H1 (cell line): Measurements from ENCODE around the gene TGFBRAP1. TPM values are rescaled to one million over a fixed set of nuclear protein-coding genes. Genes with fewer than 3 reads are reported as not detected.

Experiments
- ASH2L ChIP-seq: fragments of 200-600, 300-600 bp; sonication (generic); IDR thresholded peaks from one replicate; pipeline ENCODE4 v1.7.1; 2017; ENCODE audit warnings: low read length
- BRCA1 ChIP-seq: IDR thresholded peaks from 2 replicates; pipeline ENCODE4 v1.6.1; 2012; ENCODE audit warnings: low read depth, low read length, improper control_type of control experiment
- HDAC2 ChIP-seq, 2 experiments: fragments of 300-600 bp in 1 of 2; sonication (generic) in 1 of 2; IDR thresholded peaks; 2 replicates each; pipeline ENCODE4 v1.6.1; 2011 to 2012; ENCODE audit warnings: low read depth in 2 of 2, low read length in 2 of 2, mild to moderate bottlenecking in 2 of 2, moderate library complexity in 2 of 2, borderline replicate concordance in 1 of 2, inconsistent platforms in 1 of 2
- TAF7 ChIP-seq: optimal IDR thresholded peaks from 2 replicates; pipeline ENCODE3; 2011; ENCODE audit warnings: low read depth, mild to moderate bottlenecking, inconsistent platforms, low read length, moderate library complexity, borderline replicate concordance
- polyA plus RNA-seq, 7 experiments: library from polyadenylated mRNA; depleted of rRNA in 3 of 7; stranded (reverse) in 5 of 7; unstranded in 2 of 7; fragments of >200 nt in 5 of 7; fragments of 200-250 nt in 2 of 7; gene quantifications; 1 replicate in 5 of 7; 2 replicates in 1 of 7; 4 replicates in 1 of 7; pipeline versions ENCODE4 v1.2.1 to v1.2.3, GENCODE V29; 2011 to 2013; ENCODE audit warnings: missing spikeins in 2 of 7, mixed read lengths in 2 of 7
- total RNA-seq: library from RNA; stranded (reverse); fragmentation: NEBNext Ultra II Directional; extraction: Animal tissue kit (Norgen Biotek cat#: 25700); gene quantifications from 2 replicates; pipeline ENCODE4 v1.2.1, GENCODE V29; 2021
- TF ChIP-seq, protein P1 (sequence below): fragments of 300-600 bp; sonication (generic); IDR thresholded peaks from 2 replicates; pipeline ENCODE4 v1.7.1; 2012; ENCODE audit warnings: low read length, moderate library complexity, mild to moderate bottlenecking, inconsistent platforms; ENCODE audit not compliant: insufficient replicate concordance
- TF ChIP-seq, protein P2 (sequence below): IDR thresholded peaks from 2 replicates; pipeline ENCODE4 v1.6.1; 2012; ENCODE audit warnings: inconsistent platforms

The TGFBRAP1 gene
- total and polyA plus RNA-seq, 2 of the 8 experiments (the other 6 are each of a cell fraction or from before 2014, with no cell fraction given), result 11.2 to 20.2 TPM

GRCh38 chr2:105357122-105357521 is 27.6 kb upstream of the TGFBRAP1 start (continued):
- TF ChIP-seq, protein P1, sequence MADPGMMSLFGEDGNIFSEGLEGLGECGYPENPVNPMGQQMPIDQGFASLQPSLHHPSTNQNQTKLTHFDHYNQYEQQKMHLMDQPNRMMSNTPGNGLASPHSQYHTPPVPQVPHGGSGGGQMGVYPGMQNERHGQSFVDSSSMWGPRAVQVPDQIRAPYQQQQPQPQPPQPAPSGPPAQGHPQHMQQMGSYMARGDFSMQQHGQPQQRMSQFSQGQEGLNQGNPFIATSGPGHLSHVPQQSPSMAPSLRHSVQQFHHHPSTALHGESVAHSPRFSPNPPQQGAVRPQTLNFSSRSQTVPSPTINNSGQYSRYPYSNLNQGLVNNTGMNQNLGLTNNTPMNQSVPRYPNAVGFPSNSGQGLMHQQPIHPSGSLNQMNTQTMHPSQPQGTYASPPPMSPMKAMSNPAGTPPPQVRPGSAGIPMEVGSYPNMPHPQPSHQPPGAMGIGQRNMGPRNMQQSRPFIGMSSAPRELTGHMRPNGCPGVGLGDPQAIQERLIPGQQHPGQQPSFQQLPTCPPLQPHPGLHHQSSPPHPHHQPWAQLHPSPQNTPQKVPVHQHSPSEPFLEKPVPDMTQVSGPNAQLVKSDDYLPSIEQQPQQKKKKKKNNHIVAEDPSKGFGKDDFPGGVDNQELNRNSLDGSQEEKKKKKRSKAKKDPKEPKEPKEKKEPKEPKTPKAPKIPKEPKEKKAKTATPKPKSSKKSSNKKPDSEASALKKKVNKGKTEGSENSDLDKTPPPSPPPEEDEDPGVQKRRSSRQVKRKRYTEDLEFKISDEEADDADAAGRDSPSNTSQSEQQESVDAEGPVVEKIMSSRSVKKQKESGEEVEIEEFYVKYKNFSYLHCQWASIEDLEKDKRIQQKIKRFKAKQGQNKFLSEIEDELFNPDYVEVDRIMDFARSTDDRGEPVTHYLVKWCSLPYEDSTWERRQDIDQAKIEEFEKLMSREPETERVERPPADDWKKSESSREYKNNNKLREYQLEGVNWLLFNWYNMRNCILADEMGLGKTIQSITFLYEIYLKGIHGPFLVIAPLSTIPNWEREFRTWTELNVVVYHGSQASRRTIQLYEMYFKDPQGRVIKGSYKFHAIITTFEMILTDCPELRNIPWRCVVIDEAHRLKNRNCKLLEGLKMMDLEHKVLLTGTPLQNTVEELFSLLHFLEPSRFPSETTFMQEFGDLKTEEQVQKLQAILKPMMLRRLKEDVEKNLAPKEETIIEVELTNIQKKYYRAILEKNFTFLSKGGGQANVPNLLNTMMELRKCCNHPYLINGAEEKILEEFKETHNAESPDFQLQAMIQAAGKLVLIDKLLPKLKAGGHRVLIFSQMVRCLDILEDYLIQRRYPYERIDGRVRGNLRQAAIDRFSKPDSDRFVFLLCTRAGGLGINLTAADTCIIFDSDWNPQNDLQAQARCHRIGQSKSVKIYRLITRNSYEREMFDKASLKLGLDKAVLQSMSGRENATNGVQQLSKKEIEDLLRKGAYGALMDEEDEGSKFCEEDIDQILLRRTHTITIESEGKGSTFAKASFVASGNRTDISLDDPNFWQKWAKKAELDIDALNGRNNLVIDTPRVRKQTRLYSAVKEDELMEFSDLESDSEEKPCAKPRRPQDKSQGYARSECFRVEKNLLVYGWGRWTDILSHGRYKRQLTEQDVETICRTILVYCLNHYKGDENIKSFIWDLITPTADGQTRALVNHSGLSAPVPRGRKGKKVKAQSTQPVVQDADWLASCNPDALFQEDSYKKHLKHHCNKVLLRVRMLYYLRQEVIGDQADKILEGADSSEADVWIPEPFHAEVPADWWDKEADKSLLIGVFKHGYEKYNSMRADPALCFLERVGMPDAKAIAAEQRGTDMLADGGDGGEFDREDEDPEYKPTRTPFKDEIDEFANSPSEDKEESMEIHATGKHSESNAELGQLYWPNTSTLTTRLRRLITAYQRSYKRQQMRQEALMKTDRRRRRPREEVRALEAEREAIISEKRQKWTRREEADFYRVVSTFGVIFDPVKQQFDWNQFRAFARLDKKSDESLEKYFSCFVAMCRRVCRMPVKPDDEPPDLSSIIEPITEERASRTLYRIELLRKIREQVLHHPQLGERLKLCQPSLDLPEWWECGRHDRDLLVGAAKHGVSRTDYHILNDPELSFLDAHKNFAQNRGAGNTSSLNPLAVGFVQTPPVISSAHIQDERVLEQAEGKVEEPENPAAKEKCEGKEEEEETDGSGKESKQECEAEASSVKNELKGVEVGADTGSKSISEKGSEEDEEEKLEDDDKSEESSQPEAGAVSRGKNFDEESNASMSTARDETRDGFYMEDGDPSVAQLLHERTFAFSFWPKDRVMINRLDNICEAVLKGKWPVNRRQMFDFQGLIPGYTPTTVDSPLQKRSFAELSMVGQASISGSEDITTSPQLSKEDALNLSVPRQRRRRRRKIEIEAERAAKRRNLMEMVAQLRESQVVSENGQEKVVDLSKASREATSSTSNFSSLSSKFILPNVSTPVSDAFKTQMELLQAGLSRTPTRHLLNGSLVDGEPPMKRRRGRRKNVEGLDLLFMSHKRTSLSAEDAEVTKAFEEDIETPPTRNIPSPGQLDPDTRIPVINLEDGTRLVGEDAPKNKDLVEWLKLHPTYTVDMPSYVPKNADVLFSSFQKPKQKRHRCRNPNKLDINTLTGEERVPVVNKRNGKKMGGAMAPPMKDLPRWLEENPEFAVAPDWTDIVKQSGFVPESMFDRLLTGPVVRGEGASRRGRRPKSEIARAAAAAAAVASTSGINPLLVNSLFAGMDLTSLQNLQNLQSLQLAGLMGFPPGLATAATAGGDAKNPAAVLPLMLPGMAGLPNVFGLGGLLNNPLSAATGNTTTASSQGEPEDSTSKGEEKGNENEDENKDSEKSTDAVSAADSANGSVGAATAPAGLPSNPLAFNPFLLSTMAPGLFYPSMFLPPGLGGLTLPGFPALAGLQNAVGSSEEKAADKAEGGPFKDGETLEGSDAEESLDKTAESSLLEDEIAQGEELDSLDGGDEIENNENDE, result no peak
- TF ChIP-seq BRCA1 (no peak), ASH2L (no peak), TAF7 (no peak), HDAC2 (IDR thresholded peaks at IDR 0.05; ENCODE audit: borderline replicate concordance in 1 of 2, low read depth in 2 of 2, low read length in 2 of 2) (no peak)
- TF ChIP-seq, protein P2, sequence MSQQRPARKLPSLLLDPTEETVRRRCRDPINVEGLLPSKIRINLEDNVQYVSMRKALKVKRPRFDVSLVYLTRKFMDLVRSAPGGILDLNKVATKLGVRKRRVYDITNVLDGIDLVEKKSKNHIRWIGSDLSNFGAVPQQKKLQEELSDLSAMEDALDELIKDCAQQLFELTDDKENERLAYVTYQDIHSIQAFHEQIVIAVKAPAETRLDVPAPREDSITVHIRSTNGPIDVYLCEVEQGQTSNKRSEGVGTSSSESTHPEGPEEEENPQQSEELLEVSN, result no peak
